GM12878 (cell line): ENCODE results near the gene CRY1. TPM values are rescaled to one million over a fixed set of nuclear protein-coding genes. Genes with fewer than 3 reads are reported as not detected.

Source experiments
- ATAC-seq: fragments of 200-7000 bp; cut with Tn5 transposase; 3 replicates; pipeline ENCODE4 v1.9.1; 2020; ENCODE audit warnings: mild to moderate bottlenecking, moderate library complexity
- BruUV-seq: library from RNA; stranded (reverse); fragments of 400-500 nt; replicated peaks from 2 replicates; lab custom pipeline; 2021; lab: Mats Ljungman, UMichigan
- CTCF ChIA-PET: fragments of 300-600 bp; sonication (Branson Sonifier 250); formaldehyde crosslinking; extraction: SDS; loops from one replicate; lab custom pipeline; 2021; ENCODE audit warnings: inconsistent platforms; lab: Yijun Ruan, JAX
- POLR2A ChIA-PET: fragments of 350-600 bp; formaldehyde crosslinking; extraction: SDS; loops from one replicate; lab custom pipeline; 2021; ENCODE audit warnings: inconsistent platforms; lab: Charles Lee
- RAD21 ChIA-PET: fragments of 300-600 bp; sonication (Branson Sonifier 250); formaldehyde crosslinking; loops from one replicate; lab custom pipeline; 2023; ENCODE audit warnings: antibody characterized with exemption; ENCODE audit not compliant: unreplicated experiment; lab: Charles Lee
- SMC1A ChIA-PET: fragments of 300-600 bp; sonication (Branson Sonifier 250); formaldehyde crosslinking; loops from one replicate; lab custom pipeline; 2023; ENCODE audit not compliant: unreplicated experiment, uncharacterized antibody; lab: Charles Lee
- DNase-seq: peaks from one replicate; pipeline ENCODE4 v3.0.0-alpha.2; 2011; ENCODE audit warnings: low read depth, low spot score
- FAIRE-seq: peaks from 3 replicates; lab custom pipeline; 2011; peaks lifted over from hg19 to GRCh38; lab: Jason Lieb, UNC
- H2AFZ ChIP-seq: 2 replicates; pipeline ENCODE4 v1.6.0; 2011; ENCODE audit warnings: low read depth, low read length, control low read depth; ENCODE audit not compliant: control insufficient read depth
- H3K27ac ChIP-seq: 2 replicates; pipeline ENCODE4 v1.5.1; 2011; ENCODE audit warnings: control low read depth; ENCODE audit not compliant: control insufficient read depth, insufficient read depth
- H3K27me3 ChIP-seq, 2 experiments: replicated peaks in 1 of 2; 2 replicates each; pipeline versions ENCODE4 v1.6.0 to v1.6.1; 2011; ENCODE audit warnings: low read length in 1 of 2; ENCODE audit not compliant: control insufficient read depth in 2 of 2, insufficient read depth in 2 of 2
- H3K36me3 ChIP-seq, 2 experiments: 2 replicates each; pipeline ENCODE4 v1.5.1; 2011; ENCODE audit warnings: low read length in 1 of 2; ENCODE audit not compliant: control insufficient read depth in 2 of 2, insufficient read depth in 2 of 2
- H3K4me1 ChIP-seq: 2 replicates; pipeline ENCODE4 v1.6.1; 2011; ENCODE audit warnings: mild to moderate bottlenecking, low read length, moderate library complexity, mixed read lengths; ENCODE audit not compliant: control insufficient read depth, insufficient read depth
- H3K4me2 ChIP-seq: 2 replicates; pipeline ENCODE4 v1.6.0; 2011; ENCODE audit warnings: control low read depth; ENCODE audit not compliant: control insufficient read depth, insufficient read depth
- H3K4me3 ChIP-seq: fragments of 200-600 bp; sonication (generic); 2 replicates; pipeline ENCODE4 v1.5.1; 2016
- H3K79me2 ChIP-seq: 2 replicates; pipeline ENCODE4 v1.6.0; 2011; ENCODE audit warnings: low read length; ENCODE audit not compliant: control insufficient read depth, insufficient read depth
- H3K9ac ChIP-seq: 2 replicates; pipeline ENCODE4 v1.8.0; 2011; ENCODE audit warnings: low read length, control low read depth, mixed read lengths; ENCODE audit not compliant: control insufficient read depth, insufficient read depth
- H3K9me3 ChIP-seq: replicated peaks from 3 replicates; pipeline ENCODE4 v1.5.1; 2011; ENCODE audit warnings: mild to moderate bottlenecking, low read length; ENCODE audit not compliant: control insufficient read depth, insufficient read depth
- H4K20me1 ChIP-seq: 2 replicates; pipeline ENCODE4 v1.6.0; 2011; ENCODE audit not compliant: control insufficient read depth, insufficient read depth
- BMI1 ChIP-seq: fragments of 450-650 bp; IDR thresholded peaks from 2 replicates; pipeline ENCODE4 v1.6.1; 2016; ENCODE audit warnings: mild to moderate bottlenecking, moderate library complexity, borderline replicate concordance
- CREM ChIP-seq: IDR thresholded peaks from 2 replicates; pipeline ENCODE4 v1.6.1; 2014; ENCODE audit warnings: antibody characterized with exemption, low read depth
- EED ChIP-seq: sonication (generic); IDR thresholded peaks from 2 replicates; pipeline ENCODE4 v1.6.1; 2016; ENCODE audit warnings: antibody characterized with exemption, low read depth
- IRF3 ChIP-seq: fragments of 450-650 bp; IDR thresholded peaks from 2 replicates; pipeline ENCODE4 v1.6.1; 2014; ENCODE audit warnings: mild to moderate bottlenecking
- MEF2B ChIP-seq: fragments of 450-650 bp; IDR thresholded peaks from 2 replicates; pipeline ENCODE4 v1.6.1; 2018; ENCODE audit warnings: mild to moderate bottlenecking, moderate library complexity; ENCODE audit not compliant: partially characterized antibody, poor library complexity, severe bottlenecking
- NFYA ChIP-seq: IDR thresholded peaks from 2 replicates; pipeline ENCODE4 v1.6.1; 2011; ENCODE audit warnings: low read depth, mild to moderate bottlenecking, low read length, improper control_type of control experiment, borderline replicate concordance
- RAD21 ChIP-seq: IDR thresholded peaks from 2 replicates; pipeline ENCODE4 v1.6.1; 2011; ENCODE audit warnings: mild to moderate bottlenecking, low read depth, low read length, moderate library complexity; ENCODE audit not compliant: insufficient read depth
- RCOR1 ChIP-seq: conservative IDR thresholded peaks from 2 replicates; pipeline ENCODE4 v1.6.1; 2012; ENCODE audit warnings: low read depth, low read length, improper control_type of control experiment
- SIN3A ChIP-seq: IDR thresholded peaks from 2 replicates; pipeline ENCODE4 v1.6.1; 2012; ENCODE audit warnings: low read depth, low read length, improper control_type of control experiment
- SMC3 ChIP-seq: IDR thresholded peaks from 2 replicates; pipeline ENCODE4 v1.6.1; 2011; ENCODE audit warnings: low read length, improper control_type of control experiment, borderline replicate concordance
- STAT1 ChIP-seq: fragments of 450-650 bp; conservative IDR thresholded peaks from 2 replicates; pipeline ENCODE4 v1.6.1; 2014; ENCODE audit warnings: antibody characterized with exemption, mild to moderate bottlenecking
- TCF12 ChIP-seq: IDR thresholded peaks from 2 replicates; pipeline ENCODE4 v1.6.1; 2011; ENCODE audit warnings: low read depth, mild to moderate bottlenecking, low read length
- USF2 ChIP-seq: IDR thresholded peaks from 2 replicates; pipeline ENCODE4 v1.6.1; 2011; ENCODE audit warnings: low read depth, low read length, improper control_type of control experiment, borderline replicate concordance
- WRNIP1 ChIP-seq: IDR thresholded peaks from 2 replicates; pipeline ENCODE4 v1.6.1; 2011; ENCODE audit warnings: low read depth, low read length, improper control_type of control experiment, borderline replicate concordance
- ZNF384 ChIP-seq: IDR thresholded peaks from 2 replicates; pipeline ENCODE4 v1.6.1; 2012; ENCODE audit warnings: low read depth, mild to moderate bottlenecking, low read length, improper control_type of control experiment, borderline replicate concordance
- ZNF592 ChIP-seq: fragments of 450-650 bp; IDR thresholded peaks from 2 replicates; pipeline ENCODE4 v1.6.1; 2017; ENCODE audit warnings: mild to moderate bottlenecking, moderate library complexity
- ZZZ3 ChIP-seq: IDR thresholded peaks from 2 replicates; pipeline ENCODE4 v1.6.1; 2011; ENCODE audit warnings: low read depth; ENCODE audit not compliant: control insufficient read depth, insufficient read length
- WGBS: methylation state at CpG from one replicate; pipeline ENCODE4 v1.1.6; 2016; ENCODE audit warnings: low lambda C conversion rate; ENCODE audit not compliant: insufficient replicate concordance, insufficient coverage; ENCODE audit errors: missing lambda C conversion rate; 5-methylcytosine and 5-hydroxymethylcytosine counted together
- in situ Hi-C: fragments of 300-500 bp; cut with MboI; formaldehyde crosslinking; loops from 9 replicates; pipeline ENCODE4 v1.14.3; 2018; ENCODE audit warnings: mixed read lengths
- intact Hi-C: fragments of 100-400 bp; cut with micrococcal nuclease; formaldehyde crosslinking; loops from one replicate; pipeline ENCODE4 v1.14.2; 2022; ENCODE audit not compliant: unreplicated experiment
- polyA plus RNA-seq, 11 experiments: library from polyadenylated mRNA; depleted of rRNA in 4 of 11; unstranded in 6 of 11; stranded (reverse) in 5 of 11; fragments of >200 nt; fragmentation: Nextera tagmentation in 4 of 11; fragmentation: Illumina TruSeq in 1 of 11; extraction: Ambion mirVana in 4 of 11; extraction: Trizol in 1 of 11; gene quantifications; 1 replicate in 1 of 11; 2 replicates in 10 of 11; pipeline versions ENCODE4 v1.2.1 to v1.2.3, GENCODE V29; 2011 to 2016; ENCODE audit warnings: inconsistent platforms in 2 of 11, missing spikeins in 2 of 11, low read depth in 1 of 11
- total RNA-seq, 4 experiments: library from RNA; depleted of rRNA in 3 of 4; stranded (reverse); fragments of >200 nt in 3 of 4; fragmentation: Illumina TruSeq in 1 of 4; extraction: Trizol in 1 of 4; gene quantifications; 2 replicates each; pipeline versions ENCODE4 v1.2.1 to v1.2.3, GENCODE V29; 2013 to 2021

CRY1 gene
- total and polyA plus RNA-seq, 10 of the 15 experiments (the other 5 are each of a cell fraction or from before 2014, with no cell fraction given): 1.6 to 10.9 (median 5.4) TPM

GRCh38 chr12:106973545-106973944, 119.8 kb downstream of the CRY1 start (continued):
- TF ChIP-seq SIN3A (no peak), BMI1 (no peak), ZZZ3 (no peak), RAD21 (no peak)
- TF ChIP-seq, all 136 proteins: peak for 0

GRCh38 chr12:106971065-106971464, 122.3 kb downstream of the CRY1 start:
- no peak overlapping the region for H3K27ac ChIP-seq
- peaks cover 5% of the 10 kb centered on the region; the same call in 1 of the 2 replicates for H3K4me1 ChIP-seq
- H3K4me2 ChIP-seq: no peak overlapping the region
- peaks cover 0 to 17% of the 10 kb centered on the region in 2 experiments; a peak in 2 of 4 replicates for H3K36me3 ChIP-seq
- FAIRE-seq: no peak
- no peaks in the 10 kb centered on the region for H3K9me3 ChIP-seq
- in situ Hi-C loops (no loop called here), intact Hi-C loops (no loop called here)
- no peak overlapping the region for H3K4me3 ChIP-seq
- POLR2A ChIA-PET: interaction anchor here (0.7 to 1.3 kb wide), 2 partner anchors 9 to 13 kb away, joined by 3 read pairs; no protein-coding TSS in a partner anchor
- WGBS: 97% methylated on average over 2 of the region's 2 CpGs
- no peak for DNase-seq
- H3K9ac ChIP-seq: no peak overlapping the region
- ATAC-seq: no peak
- CTCF ChIA-PET: interaction anchor here (0.8 to 1.1 kb wide), 2 partner anchors 12 to 13 kb away, joined by 3 read pairs; no protein-coding TSS in a partner anchor
- no TSS peak for BruUV-seq
- SMC1A ChIA-PET: interaction anchor here (1.6 kb wide), 1 partner anchor 13 kb away, joined by 4 read pairs; no protein-coding TSS in a partner anchor
- no peak overlapping the region for H2AFZ ChIP-seq
- no peaks in the 10 kb centered on the region; the same call in 1 of the 2 replicates for H3K79me2 ChIP-seq
- RAD21 ChIA-PET: interaction anchor here (1.1 kb wide), 1 partner anchor 15 kb away, joined by 3 read pairs; the partner anchor contains the start of gene TMEM263
- no peaks in the 10 kb centered on the region for H4K20me1 ChIP-seq
- H3K27me3 ChIP-seq: no peaks in the 10 kb centered on the region
- TF ChIP-seq STAT1 (no peak), TCF12 (no peak), IRF3 (no peak), MEF2B (no peak), ZNF592 (no peak), SMC3 (no peak), SIN3A (no peak), CREM (no peak), USF2 (no peak), RCOR1 (no peak), WRNIP1 (no peak), NFYA (no peak), EED (no peak), ZNF384 (no peak)
